A673 (cell line): ENCODE measurements around the gene C19orf81.

Source experiments
- EZH2 ChIP-seq: fragments of 200-600 bp; sonication (generic); IDR thresholded peaks from 2 replicates; pipeline ENCODE4 v1.6.1; 2017; ENCODE audit warnings: borderline replicate concordance, low read depth, mild to moderate bottlenecking, mixed read lengths, antibody characterized with exemption, low read length; ENCODE audit not compliant: poor library complexity, severe bottlenecking
- TF ChIP-seq, protein P1 (sequence below): fragments of 300-800, 200-600 bp; sonication (generic); conservative IDR thresholded peaks from 2 replicates; pipeline ENCODE4 v1.5.1; 2017; ENCODE audit warnings: low read depth, mild to moderate bottlenecking, antibody characterized with exemption, low read length, moderate library complexity, mixed read lengths

DNA sequence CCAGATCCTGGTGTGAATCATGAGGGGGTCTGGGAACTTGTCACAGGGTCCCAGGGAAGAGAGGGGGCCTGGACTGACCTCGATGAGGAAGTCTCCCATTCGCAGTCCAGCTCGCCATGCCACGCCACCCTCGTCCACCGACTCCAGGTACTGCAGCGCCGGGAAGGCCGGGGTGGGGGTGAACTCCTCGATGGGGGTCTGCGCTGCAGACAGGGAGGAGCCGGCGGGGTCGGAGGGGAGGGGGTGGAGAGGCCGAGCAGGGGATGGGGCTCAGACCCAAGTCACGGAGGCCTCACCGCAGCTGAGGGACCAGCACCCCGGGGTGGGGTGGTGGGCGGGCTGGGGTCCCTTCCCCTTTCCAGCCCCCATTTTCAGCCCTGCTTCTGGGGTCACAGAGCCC, 39.5 kb downstream of the C19orf81 start:
- TF ChIP-seq, protein P1, sequence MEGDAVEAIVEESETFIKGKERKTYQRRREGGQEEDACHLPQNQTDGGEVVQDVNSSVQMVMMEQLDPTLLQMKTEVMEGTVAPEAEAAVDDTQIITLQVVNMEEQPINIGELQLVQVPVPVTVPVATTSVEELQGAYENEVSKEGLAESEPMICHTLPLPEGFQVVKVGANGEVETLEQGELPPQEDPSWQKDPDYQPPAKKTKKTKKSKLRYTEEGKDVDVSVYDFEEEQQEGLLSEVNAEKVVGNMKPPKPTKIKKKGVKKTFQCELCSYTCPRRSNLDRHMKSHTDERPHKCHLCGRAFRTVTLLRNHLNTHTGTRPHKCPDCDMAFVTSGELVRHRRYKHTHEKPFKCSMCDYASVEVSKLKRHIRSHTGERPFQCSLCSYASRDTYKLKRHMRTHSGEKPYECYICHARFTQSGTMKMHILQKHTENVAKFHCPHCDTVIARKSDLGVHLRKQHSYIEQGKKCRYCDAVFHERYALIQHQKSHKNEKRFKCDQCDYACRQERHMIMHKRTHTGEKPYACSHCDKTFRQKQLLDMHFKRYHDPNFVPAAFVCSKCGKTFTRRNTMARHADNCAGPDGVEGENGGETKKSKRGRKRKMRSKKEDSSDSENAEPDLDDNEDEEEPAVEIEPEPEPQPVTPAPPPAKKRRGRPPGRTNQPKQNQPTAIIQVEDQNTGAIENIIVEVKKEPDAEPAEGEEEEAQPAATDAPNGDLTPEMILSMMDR: no peak
- TF ChIP-seq EZH2: no peak
